HUES6 (cell line): ENCODE measurements around the gene MAP3K12.

Source experiments
- H3K27ac ChIP-seq: 2 replicates; pipeline ENCODE4 v1.7.0; 2013; ENCODE audit warnings: low read depth, mild to moderate bottlenecking, low read length, inconsistent platforms
- H3K27me3 ChIP-seq: 2 replicates; pipeline ENCODE4 v1.6.1; 2013; ENCODE audit warnings: low read length; ENCODE audit not compliant: control insufficient read depth, insufficient read depth
- H3K36me3 ChIP-seq: 2 replicates; pipeline ENCODE4 v1.6.1; 2013; ENCODE audit warnings: low read length; ENCODE audit not compliant: control insufficient read depth, insufficient read depth
- H3K4me1 ChIP-seq: 2 replicates; pipeline ENCODE4 v1.6.1; 2013; ENCODE audit warnings: low read length; ENCODE audit not compliant: control insufficient read depth, insufficient read depth
- H3K4me3 ChIP-seq: 2 replicates; pipeline ENCODE4 v1.5.1; 2013; ENCODE audit warnings: low read depth, low read length
- H3K9ac ChIP-seq: one replicate; pipeline ENCODE4 v1.6.1; 2013; ENCODE audit warnings: mild to moderate bottlenecking, low read length
- H3K9me3 ChIP-seq: 2 replicates; pipeline ENCODE4 v1.6.1; 2013; ENCODE audit warnings: low read depth, low read length; ENCODE audit not compliant: control insufficient read depth, insufficient read depth

The MAP3K12 gene

DNA sequence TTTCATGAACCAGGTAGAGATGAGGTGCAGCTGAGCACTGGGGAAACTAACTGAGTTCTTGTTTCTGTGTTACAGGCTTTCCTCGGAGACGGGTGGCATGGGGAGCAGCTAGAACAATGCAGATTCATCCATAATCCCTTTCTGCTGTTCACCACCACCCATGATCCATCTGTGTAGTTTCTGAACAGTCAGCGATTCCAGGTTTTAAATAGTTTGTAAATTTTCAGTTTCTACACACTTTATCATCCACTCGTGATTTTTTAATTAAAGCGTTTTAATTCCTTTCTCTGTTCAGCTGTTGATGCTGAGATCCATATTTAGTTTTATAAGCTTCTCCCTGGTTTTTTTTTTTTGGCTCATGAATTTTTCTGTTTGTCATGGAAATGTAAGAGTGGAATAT, 19.9 kb downstream of the MAP3K12 start:
- no peak overlapping the region for H3K4me3 ChIP-seq
- H3K27me3 ChIP-seq, result no peaks in the 10 kb centered on the region
- no peaks in the 10 kb centered on the region for H3K9me3 ChIP-seq
- H3K4me1 ChIP-seq, result peaks cover 15% of the 10 kb centered on the region
- no peak overlapping the region for H3K27ac ChIP-seq
- H3K36me3 ChIP-seq, result peaks cover 97% of the 10 kb centered on the region
- H3K9ac ChIP-seq, result no peak overlapping the region

GRCh38 chr12:53478865-53479264, 20.4 kb downstream of the MAP3K12 start:
- no peak overlapping the region for H3K27ac ChIP-seq
- no peaks in the 10 kb centered on the region for H3K9me3 ChIP-seq
- no peak overlapping the region for H3K9ac ChIP-seq
- H3K36me3 ChIP-seq, result peaks cover 97% of the 10 kb centered on the region
- peaks cover 15% of the 10 kb centered on the region for H3K4me1 ChIP-seq
- H3K27me3 ChIP-seq, result no peaks in the 10 kb centered on the region
- H3K4me3 ChIP-seq, result no peak overlapping the region

DNA sequence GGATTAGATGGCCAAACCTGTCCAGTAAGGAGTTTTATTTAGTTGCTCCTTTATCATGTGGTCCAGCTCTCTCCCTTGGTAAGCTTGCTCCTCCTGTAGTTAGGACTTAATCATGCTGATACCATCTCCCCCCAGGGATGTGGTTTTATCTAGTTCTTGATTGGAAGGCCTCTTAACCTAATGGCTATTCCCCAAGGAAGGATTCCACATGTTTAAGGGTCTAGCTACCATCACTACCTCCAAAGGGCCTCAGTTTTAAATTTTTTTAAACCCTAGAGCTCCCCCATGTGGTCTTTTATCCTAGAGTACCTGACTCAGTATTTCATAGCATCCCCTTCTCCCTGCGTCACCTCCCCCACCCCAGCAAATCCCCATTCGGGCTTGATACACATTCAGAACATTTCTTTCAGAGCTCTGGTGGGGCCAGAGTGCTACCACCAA, 22.5 kb downstream of the MAP3K12 start:
- H3K9ac ChIP-seq, result no peak overlapping the region
- H3K36me3 ChIP-seq, result peaks cover 97% of the 10 kb centered on the region
- H3K27ac ChIP-seq, result no peak overlapping the region
- no peak overlapping the region for H3K4me3 ChIP-seq
- H3K27me3 ChIP-seq, result no peaks in the 10 kb centered on the region
- no peaks in the 10 kb centered on the region for H3K9me3 ChIP-seq
- peaks cover 15% of the 10 kb centered on the region for H3K4me1 ChIP-seq

- Histone ChIP-seq H3K9ac (no peak overlapping the region), H3K9me3 (no peaks in the 10 kb centered on the region), H3K27ac (no peak overlapping the region), H3K4me3 (no peak overlapping the region), H3K4me1 (peaks cover 8% of the 10 kb centered on the region), H3K27me3 (no peaks in the 10 kb centered on the region), H3K36me3 (peaks cover 98% of the 10 kb centered on the region)
Measured at GRCh38 chr12:53474819-53475218, 24.4 kb downstream of the MAP3K12 start.

DNA sequence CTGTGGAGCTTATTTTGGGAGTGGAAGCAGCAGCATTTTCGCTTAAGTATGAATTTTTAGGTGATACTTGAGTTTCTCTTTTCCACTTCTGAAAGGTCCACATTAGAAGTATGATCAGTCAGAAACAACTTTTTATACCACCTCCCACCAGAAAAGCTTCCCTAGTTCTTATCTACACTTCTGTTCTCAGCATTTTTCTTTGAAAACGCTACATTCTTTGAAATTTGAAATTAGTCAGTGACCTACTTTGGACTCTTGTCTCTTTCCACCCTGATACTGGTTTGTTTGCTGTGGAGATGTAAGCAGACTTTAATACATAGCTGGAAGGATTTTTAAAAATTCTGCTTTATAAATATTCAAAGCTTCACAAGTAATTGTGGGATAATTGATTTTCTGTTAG, 25.2 kb downstream of the MAP3K12 start:
- H3K27me3 ChIP-seq, result no peaks in the 10 kb centered on the region
- H3K36me3 ChIP-seq, result peaks cover 98% of the 10 kb centered on the region
- no peak overlapping the region for H3K4me3 ChIP-seq
- no peak overlapping the region for H3K27ac ChIP-seq
- no peak overlapping the region for H3K9ac ChIP-seq
- H3K9me3 ChIP-seq, result no peaks in the 10 kb centered on the region
- peaks cover 6% of the 10 kb centered on the region; the same call in 1 of the 2 replicates for H3K4me1 ChIP-seq

- Histone ChIP-seq H3K4me1 (peaks cover 6% of the 10 kb centered on the region; the same call in 1 of the 2 replicates), H3K9me3 (no peaks in the 10 kb centered on the region), H3K27ac (no peak overlapping the region), H3K27me3 (no peaks in the 10 kb centered on the region), H3K4me3 (no peak overlapping the region), H3K36me3 (peaks cover 100% of the 10 kb centered on the region), H3K9ac (no peak overlapping the region)
Measured at GRCh38 chr12:53472056-53472582, 27.1 kb downstream of the MAP3K12 start.

- Histone ChIP-seq H3K4me3 (no peak overlapping the region), H3K27me3 (no peaks in the 10 kb centered on the region), H3K27ac (no peak overlapping the region), H3K4me1 (peaks cover 6% of the 10 kb centered on the region), H3K9ac (no peak overlapping the region), H3K9me3 (no peaks in the 10 kb centered on the region), H3K36me3 (peaks cover 100% of the 10 kb centered on the region)
Measured at GRCh38 chr12:53468282-53468681, 31.0 kb downstream of the MAP3K12 start.

- Histone ChIP-seq H3K36me3 (peaks cover 100% of the 10 kb centered on the region), H3K9me3 (no peaks in the 10 kb centered on the region), H3K27me3 (no peaks in the 10 kb centered on the region), H3K27ac (no peak overlapping the region), H3K4me1 (peaks cover 6% of the 10 kb centered on the region), H3K9ac (no peak overlapping the region), H3K4me3 (no peak overlapping the region)
Measured at GRCh38 chr12:53467880-53468279, 31.4 kb downstream of the MAP3K12 start.

DNA sequence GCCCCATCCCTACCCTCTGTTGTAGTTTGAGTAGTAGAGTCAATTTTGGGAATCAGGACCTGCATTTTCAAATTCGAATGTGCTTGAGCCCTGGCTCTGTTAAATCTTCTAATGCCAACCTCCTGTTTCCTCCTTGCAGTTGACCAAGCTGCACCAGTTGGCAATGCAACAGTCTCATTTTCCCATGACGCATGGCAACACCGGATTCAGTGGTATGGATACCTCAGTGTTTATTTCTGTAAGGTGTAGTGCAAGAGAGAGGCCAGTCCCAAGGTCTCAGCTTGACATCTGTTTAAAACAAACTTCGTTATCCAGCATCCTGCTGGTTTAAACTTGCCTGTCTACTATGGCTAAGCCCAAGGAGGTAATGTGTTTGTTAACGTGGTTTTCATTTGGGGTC, 32.2 kb downstream of the MAP3K12 start:
- Histone ChIP-seq H3K27me3 (no peaks in the 10 kb centered on the region), H3K9me3 (no peaks in the 10 kb centered on the region), H3K9ac (no peak overlapping the region), H3K27ac (no peak overlapping the region), H3K36me3 (peaks cover 100% of the 10 kb centered on the region), H3K4me3 (no peak overlapping the region), H3K4me1 (peaks cover 6% of the 10 kb centered on the region)

DNA sequence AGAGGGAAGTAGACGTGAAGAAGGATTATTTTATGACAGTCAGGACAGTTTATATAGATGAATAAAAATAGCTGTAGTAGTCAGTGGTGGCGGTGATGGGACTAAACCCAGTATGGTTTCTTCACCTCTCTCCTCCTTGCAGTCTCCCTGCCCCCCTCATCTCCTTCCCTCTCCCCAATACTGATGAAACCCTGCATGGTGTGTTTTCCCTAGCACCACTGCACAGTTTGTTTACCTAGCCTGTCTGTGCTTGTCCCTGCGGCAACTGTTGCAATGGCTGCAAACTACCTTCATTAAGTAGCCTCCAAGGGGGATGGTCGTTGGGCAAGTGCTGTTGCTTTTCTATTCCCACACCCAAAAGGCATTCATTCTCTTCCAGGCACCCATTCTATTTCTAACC, 32.6 kb downstream of the MAP3K12 start:
- peaks cover 6% of the 10 kb centered on the region for H3K4me1 ChIP-seq
- H3K27ac ChIP-seq, result no peak overlapping the region
- H3K9ac ChIP-seq, result no peak overlapping the region
- H3K27me3 ChIP-seq, result no peaks in the 10 kb centered on the region
- H3K36me3 ChIP-seq, result peaks cover 100% of the 10 kb centered on the region
- no peaks in the 10 kb centered on the region for H3K9me3 ChIP-seq
- H3K4me3 ChIP-seq, result no peak overlapping the region

DNA sequence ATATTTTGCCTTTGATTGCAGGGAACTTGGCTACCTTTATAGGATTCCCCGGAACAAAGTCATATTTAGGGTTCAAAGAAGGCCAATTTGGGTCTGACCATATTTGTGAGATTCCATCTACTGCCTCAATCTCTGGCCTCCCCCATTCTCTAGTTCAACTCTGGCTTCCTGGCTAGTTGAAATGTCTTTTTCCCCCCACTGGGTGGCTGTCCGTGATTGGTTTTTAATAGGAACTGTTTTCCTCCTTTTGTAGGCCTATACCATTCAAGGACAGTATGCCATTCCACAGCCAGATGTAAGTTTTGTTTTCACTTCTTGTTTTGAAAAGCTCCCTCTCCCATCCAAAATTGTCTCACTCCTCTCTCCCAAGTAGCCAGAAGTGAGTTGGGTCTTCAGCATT, 33.6 kb downstream of the MAP3K12 start:
- Histone ChIP-seq H3K27me3 (no peaks in the 10 kb centered on the region), H3K4me3 (no peak overlapping the region), H3K4me1 (peaks cover 6% of the 10 kb centered on the region), H3K9me3 (no peaks in the 10 kb centered on the region), H3K27ac (no peak overlapping the region), H3K36me3 (peaks cover 100% of the 10 kb centered on the region), H3K9ac (no peak overlapping the region)
